ENCODE results near the gene SP2.
"Not testable (repeated sequence)": the region's sequence is repeated elsewhere in the genome, so short reads cannot be mapped to it uniquely, and the experiment has no call there.

SP2 gene

DNA sequence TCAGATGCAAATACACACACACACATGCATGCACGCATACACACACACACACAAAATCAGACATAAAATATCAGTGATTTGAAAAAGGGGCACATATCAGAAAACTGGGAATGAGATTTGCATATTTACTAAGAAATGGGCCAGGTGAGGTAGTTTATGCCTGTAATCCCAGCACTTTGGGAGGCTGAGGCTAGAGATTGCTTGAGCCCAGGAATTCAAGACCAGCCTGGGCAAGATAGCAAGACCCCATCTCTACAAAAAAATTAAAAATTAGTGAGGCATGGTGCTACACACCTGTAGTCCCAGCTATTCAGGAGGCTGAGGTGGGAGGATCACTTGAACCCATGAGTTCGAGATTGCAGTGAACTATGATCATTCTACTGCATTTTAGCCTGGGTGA is 23.0 kb downstream of the SP2 start:
- DNase-seq (ENCODE audit: low read depth) = no peak

DNA sequence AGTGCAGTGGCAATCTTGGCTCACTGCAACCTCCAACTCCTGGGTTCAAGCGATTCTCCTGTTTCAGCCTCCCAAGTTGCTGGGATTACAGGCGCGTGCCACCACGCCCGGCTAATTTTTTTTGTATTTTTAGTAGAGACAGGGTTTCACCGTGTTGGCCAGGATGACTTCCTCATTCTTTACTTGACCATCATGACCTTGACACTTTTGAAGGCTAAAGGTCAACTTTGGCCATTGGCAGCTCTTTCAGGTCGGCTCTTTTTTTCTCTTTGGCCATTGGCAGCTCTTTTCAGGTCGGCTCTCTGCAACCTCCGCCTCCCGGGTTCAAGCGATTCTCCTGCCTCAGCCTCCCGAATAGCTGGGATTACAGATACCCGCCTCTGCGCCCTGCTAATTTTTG is 23.9 kb downstream of the SP2 start:
- DNase-seq (ENCODE audit: low read depth) = not testable (repeated sequence)

GRCh38 chr17:47924785-47925677 is 29.0 kb downstream of the SP2 start:
- no peak for DNase-seq (ENCODE audit: low read depth)

GRCh38 chr17:47925678-47925988 is 29.6 kb downstream of the SP2 start:
- DNase-seq (ENCODE audit: low read depth) = no peak

GRCh38 chr17:47927821-47928400 is 31.9 kb downstream of the SP2 start:
- no peak for DNase-seq (ENCODE audit: low read depth)

- no peak for DNase-seq (ENCODE audit: low read depth)
These were observed 32.4 kb downstream of the SP2 start for GRCh38 chr17:47928415-47928814.

- no peak for DNase-seq (ENCODE audit: low read depth)
These were observed 33.4 kb downstream of the SP2 start for GRCh38 chr17:47929218-47930000.

DNA sequence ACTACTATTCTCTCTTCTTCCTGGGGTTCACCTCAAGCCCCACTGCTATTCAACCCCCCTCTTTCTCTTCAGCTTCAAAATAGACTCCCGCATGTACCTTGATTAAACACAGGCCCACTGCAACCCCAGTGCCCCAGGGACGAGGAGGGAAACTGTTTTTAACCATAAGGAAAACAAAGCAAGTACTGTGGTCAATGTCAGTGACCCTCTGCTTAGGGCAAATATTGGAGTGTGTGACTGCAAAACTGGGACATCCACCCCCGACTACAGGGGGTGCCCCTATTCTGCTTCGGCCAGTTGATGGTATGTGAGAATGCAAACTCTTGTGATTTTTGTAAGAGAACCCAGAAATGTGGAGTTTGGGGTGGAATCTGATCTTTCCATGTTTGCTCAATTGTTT is 35.8 kb downstream of the SP2 start:
- no peak for DNase-seq (ENCODE audit: low read depth)

DNA sequence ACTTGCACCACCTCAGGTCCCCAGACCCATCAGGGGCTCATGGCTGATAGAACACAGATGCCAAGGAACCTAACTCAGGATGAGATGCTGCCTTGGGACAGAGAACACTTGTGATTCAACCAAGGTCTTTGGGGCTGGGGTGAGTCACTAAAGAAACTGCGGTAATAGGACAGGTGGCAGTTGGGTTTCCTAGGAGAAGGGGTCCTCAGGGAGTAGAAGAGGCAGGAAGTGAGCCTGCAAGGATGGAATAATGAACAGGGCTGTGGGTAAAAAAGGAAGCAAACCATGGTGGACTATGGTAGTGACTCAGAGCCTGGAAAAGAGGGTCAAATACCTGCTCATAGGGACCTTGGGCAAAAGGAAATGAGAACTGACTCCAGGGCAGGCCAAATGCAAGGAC is 38.8 kb downstream of the SP2 start:
- no peak for DNase-seq (ENCODE audit: low read depth)

- DNase-seq (ENCODE audit: low read depth) = not testable (repeated sequence)
These were observed 39.4 kb downstream of the SP2 start for GRCh38 chr17:47935468-47935867.

DNA sequence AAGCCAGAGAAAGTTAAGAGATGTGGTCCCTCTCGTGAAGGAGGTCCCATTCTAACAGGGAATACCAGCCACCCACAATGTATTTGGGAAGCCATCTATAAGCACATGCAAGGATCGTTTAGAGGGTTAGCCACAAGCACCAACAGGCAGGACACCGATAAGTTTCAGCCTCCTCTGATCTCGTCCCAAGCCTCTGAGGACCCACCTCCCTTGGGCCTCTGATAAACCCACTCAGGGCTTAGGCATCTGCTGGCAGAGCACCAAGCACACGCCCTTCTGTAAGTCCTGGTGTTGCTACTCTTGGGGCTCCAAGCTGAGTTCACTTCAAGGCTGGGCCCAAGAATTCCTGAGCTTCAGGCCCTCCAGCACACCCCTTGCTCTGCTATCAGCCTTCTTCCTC is 39.9 kb downstream of the SP2 start:
- peak; percentile 52 for DNase-seq (ENCODE audit: low read depth)

DNA sequence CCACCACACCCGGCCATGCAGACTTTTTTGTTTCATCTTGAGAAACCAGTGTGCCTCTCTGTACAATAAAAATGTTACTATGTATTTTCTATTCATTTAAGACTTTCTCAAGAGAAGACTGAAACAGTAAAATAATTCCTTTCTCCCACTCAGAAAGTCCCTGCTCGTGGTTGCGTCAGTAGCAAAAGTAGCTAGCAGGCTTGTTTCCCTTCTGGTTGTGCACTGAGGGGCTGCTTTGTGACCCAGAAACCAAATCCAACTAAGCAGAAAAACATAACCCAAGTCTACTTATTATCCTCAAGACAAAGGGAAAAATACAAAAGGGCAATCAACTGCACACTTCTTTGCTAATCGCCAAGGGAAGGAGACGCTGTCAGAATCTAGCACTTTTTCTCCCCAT is 41.9 kb downstream of the SP2 start:
- no peak for DNase-seq (ENCODE audit: low read depth)

DNA sequence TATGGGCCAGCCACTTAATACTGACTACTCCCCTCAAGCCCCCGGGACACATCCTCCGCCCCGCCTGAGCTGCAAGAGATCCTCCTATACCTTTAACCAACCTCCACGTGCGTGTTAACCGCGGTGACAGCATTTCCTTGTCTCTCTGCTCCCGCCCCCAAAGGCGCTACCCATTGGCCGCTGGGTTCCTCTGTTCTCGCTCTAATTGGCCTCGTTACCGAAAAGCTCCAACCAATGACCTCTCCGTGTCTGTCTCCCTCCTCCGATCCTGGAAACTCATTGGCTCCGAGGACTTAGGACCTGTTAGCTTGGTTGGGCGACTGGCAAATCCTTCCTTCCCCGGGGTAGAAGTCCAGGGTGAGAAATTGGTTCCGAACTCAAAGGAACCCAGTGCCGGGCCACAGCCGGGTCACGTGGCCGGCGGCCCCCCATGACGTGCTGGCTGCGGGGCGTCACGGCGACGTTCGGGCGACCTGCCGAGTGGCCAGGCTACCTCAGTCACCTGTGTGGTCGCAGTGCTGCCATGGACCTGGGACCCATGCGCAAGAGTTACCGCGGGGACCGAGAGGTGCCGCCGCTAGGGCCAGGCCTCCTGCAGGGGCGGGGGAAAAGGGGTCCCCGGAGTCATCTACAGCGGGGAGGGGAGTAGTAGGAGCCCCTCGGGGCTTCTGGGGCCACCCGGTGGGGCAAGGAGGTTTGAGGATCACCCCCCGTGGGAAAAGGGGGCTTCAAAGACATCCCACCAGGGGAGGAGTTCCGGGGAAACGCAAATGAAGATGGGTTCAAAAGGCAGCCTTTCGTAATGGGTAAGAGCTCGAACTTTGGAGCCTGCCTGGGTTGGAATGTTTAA is 45.4 kb downstream of the SP2 start, which contains the start of gene PNPO:
TSS of gene PNPO (plus strand) at position 326 of the 850 bp plus-strand sequence. CDS start at position 431, 105 bp downstream.
- DNase-seq (ENCODE audit: low read depth) = peak; percentile 95

DNA sequence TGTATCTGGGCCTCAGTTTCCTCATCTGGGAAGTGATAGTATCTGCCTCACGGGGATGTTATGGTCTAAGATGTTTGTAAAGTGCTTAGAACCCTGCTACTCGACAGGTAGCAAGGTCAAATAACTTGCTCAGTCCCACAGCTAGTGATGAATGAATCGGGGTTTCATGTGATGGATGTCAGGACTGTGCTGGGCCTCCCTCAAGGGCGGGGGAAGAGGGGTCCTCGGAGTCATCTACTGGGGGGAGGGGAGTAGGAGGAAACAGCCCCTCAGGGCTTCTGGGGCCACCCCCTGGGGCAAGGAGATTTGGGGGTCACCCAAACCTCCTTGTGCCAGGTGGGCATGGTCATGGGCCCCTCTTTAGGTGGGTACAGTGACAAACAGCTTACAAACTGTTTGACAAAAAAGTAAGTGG is 46.1 kb downstream of the SP2 start:
- DNase-seq (ENCODE audit: low read depth) = no peak

DNA sequence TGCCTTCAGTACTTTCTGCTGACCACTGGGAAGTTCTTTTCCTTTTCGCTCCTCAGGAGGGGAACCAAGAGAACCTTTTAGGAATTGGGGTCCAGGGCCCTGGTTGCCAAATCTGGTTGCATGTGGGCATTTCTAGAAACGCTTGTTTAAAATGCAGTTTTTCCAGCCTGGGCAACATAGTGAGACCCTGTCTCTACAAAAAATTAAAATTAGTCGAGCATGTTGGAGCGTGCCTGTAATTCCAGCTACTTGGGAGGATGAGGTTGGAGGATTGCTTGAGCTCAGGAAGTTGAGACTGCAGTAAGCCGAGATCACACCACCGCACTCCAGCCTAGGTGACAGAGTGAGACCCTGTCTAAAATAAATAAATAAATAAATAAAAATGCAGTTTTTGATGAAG is 46.5 kb downstream of the SP2 start:
- no peak for DNase-seq (ENCODE audit: low read depth)

DNA sequence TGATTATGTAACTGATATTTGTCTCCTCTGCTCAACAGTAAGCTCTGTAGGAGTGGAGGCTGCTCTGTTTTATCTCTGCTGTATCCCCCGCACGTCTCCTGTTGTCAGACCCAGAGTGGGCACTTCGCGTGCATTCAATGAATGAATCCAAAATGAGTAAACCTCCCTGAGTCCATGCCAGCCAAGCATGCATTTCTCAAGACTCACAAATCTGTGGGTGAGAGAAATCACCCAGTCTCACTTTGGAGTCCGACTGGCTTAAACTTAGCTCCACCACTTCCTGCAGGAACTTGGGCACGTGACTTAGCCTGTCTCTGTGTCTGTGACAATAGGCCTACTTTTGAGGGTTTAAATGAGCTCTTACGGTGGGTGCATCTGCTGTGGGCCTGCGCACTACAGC is 49.0 kb downstream of the SP2 start:
- DNase-seq (ENCODE audit: low read depth) = no peak

DNA sequence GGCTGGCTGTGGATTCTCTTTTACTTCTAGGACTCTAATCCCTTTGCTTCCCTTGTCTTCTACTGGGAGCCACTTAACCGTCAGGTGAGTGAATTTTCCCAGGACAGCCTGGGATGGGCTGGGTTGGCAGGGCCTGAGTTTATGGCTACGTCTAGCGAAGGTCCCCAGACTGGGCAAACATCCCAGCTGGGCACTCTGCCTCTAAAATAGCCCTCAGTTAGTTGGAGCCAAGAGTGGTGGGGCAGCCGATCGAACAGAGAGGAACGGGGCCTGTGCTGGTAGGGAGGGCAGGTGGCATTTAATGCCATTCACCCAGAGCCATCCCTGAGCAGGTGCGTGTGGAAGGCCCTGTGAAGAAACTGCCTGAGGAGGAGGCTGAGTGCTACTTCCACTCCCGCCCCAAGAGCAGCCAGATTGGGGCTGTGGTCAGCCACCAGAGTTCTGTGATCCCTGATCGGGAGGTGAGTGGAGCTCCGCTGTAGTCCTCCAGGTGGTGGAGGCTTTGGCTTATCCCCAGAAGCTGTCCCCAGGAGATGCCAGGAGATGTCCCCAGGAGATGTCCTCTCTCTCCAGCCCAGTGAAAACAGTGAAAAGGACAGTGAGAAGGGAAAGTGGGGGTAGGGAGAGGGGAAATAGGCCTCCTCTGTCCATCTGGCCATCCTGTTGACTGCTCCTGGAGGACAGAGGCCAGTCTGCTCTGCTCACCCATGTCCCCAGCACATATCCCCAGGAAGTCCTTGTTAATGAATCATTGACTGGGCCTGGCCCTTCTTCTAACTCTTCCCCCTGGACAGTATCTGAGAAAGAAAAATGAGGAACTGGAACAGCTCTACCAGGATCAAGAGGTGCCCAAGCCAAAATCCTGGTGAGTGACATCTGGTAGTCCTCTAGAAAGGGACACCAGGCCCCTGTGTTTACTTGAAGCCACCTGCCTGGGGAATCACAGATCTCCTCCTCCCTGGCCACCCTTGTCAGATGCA is 49.8 kb downstream of the SP2 start:
- no peak for DNase-seq (ENCODE audit: low read depth)

DNA sequence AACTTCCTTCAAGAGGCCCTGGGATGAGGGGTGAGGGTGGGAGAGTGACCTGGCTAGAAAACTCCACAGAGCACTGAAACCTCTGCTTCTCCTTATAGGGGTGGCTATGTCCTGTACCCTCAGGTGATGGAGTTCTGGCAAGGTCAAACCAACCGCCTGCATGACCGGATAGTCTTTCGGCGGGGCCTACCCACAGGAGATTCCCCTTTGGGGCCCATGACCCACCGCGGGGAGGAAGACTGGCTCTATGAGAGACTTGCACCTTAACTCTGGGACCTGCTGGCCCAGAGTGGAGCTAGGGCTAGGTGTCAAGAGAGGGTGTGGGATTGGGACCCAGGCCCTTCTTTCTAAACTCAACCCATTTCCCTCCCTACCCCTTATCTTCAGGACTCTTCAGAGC is 50.5 kb downstream of the SP2 start:
- DNase-seq (ENCODE audit: low read depth) = no peak

DNA sequence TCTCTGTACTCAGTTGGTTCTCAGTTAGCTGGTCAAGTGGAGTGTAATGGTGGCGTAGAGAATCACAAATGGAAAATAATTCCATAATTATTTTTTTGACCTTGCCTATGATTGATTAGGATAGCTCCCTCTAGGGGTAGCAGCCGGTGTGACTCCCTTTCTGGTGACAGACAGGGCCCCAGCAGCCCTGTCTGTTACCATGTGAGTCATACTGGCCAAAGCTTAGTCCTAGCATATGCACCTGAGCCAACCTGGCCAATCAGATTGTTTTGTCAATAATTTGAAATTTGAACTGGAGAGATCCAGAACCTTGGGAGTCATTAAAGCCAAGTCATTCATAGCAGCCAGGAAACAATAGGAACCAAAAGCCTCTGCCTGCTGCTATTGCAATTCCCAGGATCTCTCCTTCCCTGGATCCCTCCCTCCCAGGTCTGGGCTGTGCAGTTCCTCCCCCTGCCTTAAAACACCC is 50.9 kb downstream of the SP2 start:
- peak; percentile 62 for DNase-seq (ENCODE audit: low read depth)

- no peak for DNase-seq (ENCODE audit: low read depth)
These were observed 52.7 kb downstream of the SP2 start for GRCh38 chr17:47948706-47949196.
